Mucosa of descending colon (tissue), 3 donors: ENCODE data around the gene LSM4. TPM values are rescaled to one million over a fixed set of nuclear protein-coding genes. Genes with fewer than 3 reads are reported as not detected.

ENCODE experiments used
- ATAC-seq: fragments of 200-7000 bp; cut with Tn5 transposase; one replicate; pipeline ENCODE4 v1.9.1; 2020; ENCODE audit warnings: mild to moderate bottlenecking, moderate library complexity
- DNase-seq, 3 donors: peaks; one replicate each; pipeline ENCODE4 v3.0.0-alpha.2; 2020
- H3K36me3 ChIP-seq: fragments of 200-600 bp; one replicate; pipeline ENCODE4 v1.8.0; 2021; ENCODE audit warnings: low read depth, mild to moderate bottlenecking
- H3K4me1 ChIP-seq: fragments of 200-600 bp; one replicate; pipeline ENCODE4 v1.8.0; 2021; ENCODE audit warnings: low read depth, mild to moderate bottlenecking
- H3K4me3 ChIP-seq: fragments of 200-600 bp; one replicate; pipeline ENCODE4 v1.8.0; 2021; ENCODE audit warnings: mild to moderate bottlenecking
- H3K9me3 ChIP-seq: fragments of 200-600 bp; one replicate; pipeline ENCODE4 v1.8.0; 2021; ENCODE audit warnings: mild to moderate bottlenecking
- CTCF ChIP-seq: fragments of 200-600 bp; IDR thresholded peaks from one replicate; pipeline ENCODE4 v1.8.0; 2022; ENCODE audit warnings: antibody characterized with exemption, mild to moderate bottlenecking
- intact Hi-C, 2 donors: fragments of 100-400 bp; cut with DNase I in 1 of 2; cut with micrococcal nuclease in 1 of 2; formaldehyde crosslinking; loops; one replicate each; pipeline versions ENCODE4 v1.11.0 to v1.11.1; 2022; cut with DNase I, micrococcal nuclease
- total RNA-seq, 3 donors: library from RNA; stranded (reverse); fragmentation: NEBNext Ultra II Directional in 2 of 3; extraction: Animal tissue kit (Norgen Biotek cat#: 25700) in 2 of 3; gene quantifications; one replicate each; pipeline versions ENCODE4 v1.2.1 to v1.2.4, GENCODE V29; 2021 to 2023
- donor health status: DM: no; HTN: no; CAD: no; lungs with moderate emphysema.
- donor health status: DM: no; HTN: no; CAD: no.
- donor health status: DM: no; HTN: yes; CAD: no.

Gene LSM4
- total RNA-seq, 3 donors from 2014 or later = 86.3 to 158 (median 124) TPM

- peaks cover 43% of the 10 kb centered on the region for H3K4me1 ChIP-seq
- intact Hi-C loops = no loop called here
- DNase-seq (peak in 1 of 3 donors; percentile 58), ATAC-seq (no peak)
- no peak for TF ChIP-seq CTCF
- no peaks in the 10 kb centered on the region for H3K36me3 ChIP-seq
- no peak overlapping the region for H3K4me3 ChIP-seq
- no peaks in the 10 kb centered on the region for H3K9me3 ChIP-seq
Measured at GRCh38 chr19:18308051-18308947, 14.6 kb downstream of the LSM4 start.

- Histone ChIP-seq H3K9me3 (no peaks in the 10 kb centered on the region), H3K4me3 (no peak overlapping the region), H3K36me3 (no peaks in the 10 kb centered on the region), H3K4me1 (peaks cover 34% of the 10 kb centered on the region)
- TF ChIP-seq CTCF = no peak
- DNase-seq (peak in 1 of 3 donors; percentile 65), ATAC-seq (no peak)
- intact Hi-C loops = no loop called here
Measured at GRCh38 chr19:18307271-18307681, 15.6 kb downstream of the LSM4 start.

GRCh38 chr19:18306888-18307260 lies 16.0 kb downstream of the LSM4 start:
- H3K36me3 ChIP-seq = no peaks in the 10 kb centered on the region
- TF ChIP-seq CTCF = no peak
- intact Hi-C loops = no loop called here
- H3K9me3 ChIP-seq = no peaks in the 10 kb centered on the region
- H3K4me3 ChIP-seq = no peak overlapping the region
- peaks cover 30% of the 10 kb centered on the region for H3K4me1 ChIP-seq
- ATAC-seq = no peak
- no peak for DNase-seq

GRCh38 chr19:18306209-18306887 lies 16.5 kb downstream of the LSM4 start:
- Histone ChIP-seq H3K36me3 (no peaks in the 10 kb centered on the region), H3K4me1 (peaks cover 27% of the 10 kb centered on the region), H3K4me3 (no peak overlapping the region), H3K9me3 (no peaks in the 10 kb centered on the region)
- TF ChIP-seq CTCF = no peak
- ATAC-seq (no peak), DNase-seq (peak in 1 of 3 donors; percentile 62)
- intact Hi-C loops = no loop called here

GRCh38 chr19:18304458-18305310 lies 18.2 kb downstream of the LSM4 start:
- peak; percentile 69 to 88 (median 78) for DNase-seq
- peak; percentile 67 for ATAC-seq
- intact Hi-C loops = no loop called here
- no peaks in the 10 kb centered on the region for H3K36me3 ChIP-seq
- H3K4me1 ChIP-seq = peaks cover 27% of the 10 kb centered on the region
- no peak overlapping the region for H3K4me3 ChIP-seq
- TF ChIP-seq CTCF = no peak
- H3K9me3 ChIP-seq = no peaks in the 10 kb centered on the region
